OCI-LY1 (cell line): ENCODE measurements around the gene CERS3.

Experiments used
- H2AFZ ChIP-seq: fragments of 200-600 bp; sonication (generic), shearing (Covaris generic); 2 replicates; pipeline ENCODE4 v1.6.0; 2014; ENCODE audit warnings: antibody characterized with exemption, mild to moderate bottlenecking, low read length
- H3F3A ChIP-seq: fragments of 200-600 bp; sonication (generic), shearing (Covaris generic); 2 replicates; pipeline ENCODE4 v1.6.0; 2014; ENCODE audit warnings: mild to moderate bottlenecking, antibody characterized with exemption, low read length, moderate library complexity; ENCODE audit not compliant: insufficient read depth
- H3K27ac ChIP-seq: fragments of 200-600 bp; sonication (generic); 2 replicates; pipeline ENCODE4 v1.5.1; 2014; ENCODE audit warnings: low read length, mixed run types, mild to moderate bottlenecking, low read depth; ENCODE audit not compliant: poor library complexity, severe bottlenecking
- H3K27me3 ChIP-seq: fragments of 200-600 bp; sonication (generic); 2 replicates; pipeline ENCODE4 v1.6.0; 2014; ENCODE audit warnings: antibody characterized with exemption, mild to moderate bottlenecking, low read length, moderate library complexity; ENCODE audit not compliant: insufficient read depth
- H3K36me3 ChIP-seq: fragments of 200-600 bp; sonication (generic); 2 replicates; pipeline ENCODE4 v1.6.1; 2014; ENCODE audit warnings: mild to moderate bottlenecking, antibody characterized with exemption, low read length, moderate library complexity, mixed read lengths; ENCODE audit not compliant: insufficient read depth
- H3K4me1 ChIP-seq: fragments of 200-600 bp; sonication (generic); 2 replicates; pipeline ENCODE4 v1.5.1; 2014; ENCODE audit warnings: mild to moderate bottlenecking, low read length, moderate library complexity; ENCODE audit not compliant: insufficient read depth, severe bottlenecking
- H3K4me2 ChIP-seq: fragments of 200-600 bp; sonication (generic), shearing (Covaris generic); 2 replicates; pipeline ENCODE4 v1.6.1; 2014; ENCODE audit warnings: low read length
- H3K4me3 ChIP-seq: fragments of 200-600 bp; sonication (generic); 2 replicates; pipeline ENCODE4 v1.5.1; 2014; ENCODE audit warnings: low read length, low read depth, mild to moderate bottlenecking, mixed read lengths; ENCODE audit not compliant: poor library complexity, severe bottlenecking
- H3K79me2 ChIP-seq: fragments of 200-600 bp; shearing (Covaris generic); 2 replicates; pipeline ENCODE4 v1.6.1; 2016; ENCODE audit warnings: mixed run types, low read length, mixed read lengths; ENCODE audit not compliant: insufficient read depth
- H3K9ac ChIP-seq: fragments of 200-600 bp; sonication (generic), shearing (Covaris generic); 2 replicates; pipeline ENCODE4 v1.6.1; 2014; ENCODE audit warnings: mild to moderate bottlenecking, low read length, mixed read lengths
- H3K9me2 ChIP-seq: fragments of 200-600 bp; sonication (generic), shearing (Covaris generic); 2 replicates; pipeline ENCODE4 v1.6.1; 2014; ENCODE audit warnings: low read depth, mild to moderate bottlenecking, low read length, mixed read lengths
- H3K9me3 ChIP-seq: fragments of 200-600 bp; shearing (Covaris generic); 2 replicates; pipeline ENCODE4 v1.6.1; 2014; ENCODE audit warnings: low read length, mixed read lengths
- H4K20me1 ChIP-seq: fragments of 200-600 bp; sonication (generic), shearing (Covaris generic); 2 replicates; pipeline ENCODE4 v1.6.0; 2016; ENCODE audit warnings: mild to moderate bottlenecking, low read length; ENCODE audit not compliant: insufficient read depth
- CTCF ChIP-seq: fragments of 200-600 bp; sonication (generic), shearing (Covaris generic); IDR thresholded peaks from 2 replicates; pipeline ENCODE4 v1.5.1; 2017; ENCODE audit warnings: mild to moderate bottlenecking, antibody characterized with exemption, low read length, moderate library complexity, mixed read lengths
- EZH2 ChIP-seq: fragments of 200-600 bp; sonication (generic), shearing (Covaris generic); IDR thresholded peaks from 2 replicates; pipeline ENCODE4 v1.8.0; 2017; ENCODE audit warnings: borderline replicate concordance, mixed run types, mild to moderate bottlenecking, antibody characterized with exemption, low read length, moderate library complexity, mixed read lengths

The CERS3 gene

DNA sequence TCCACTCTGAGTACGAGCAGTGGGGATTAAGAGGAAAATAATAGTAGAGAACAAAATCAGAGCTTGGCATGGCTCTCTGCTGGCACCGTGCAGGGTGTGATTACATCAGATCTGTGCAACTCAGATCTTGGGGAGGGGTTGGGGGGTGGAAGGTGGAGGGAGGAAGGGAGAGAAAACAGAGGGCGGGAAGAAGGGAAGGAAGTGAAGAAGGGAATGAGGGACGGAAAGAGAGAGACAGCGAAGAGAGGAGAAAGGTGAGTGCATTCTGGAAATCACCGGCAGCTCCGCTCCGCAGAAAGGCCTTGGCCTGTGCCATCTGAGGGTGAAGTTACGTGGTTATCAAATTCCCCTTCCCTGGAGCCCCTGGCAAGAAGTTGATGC lies 156.0 kb downstream of the CERS3 start:
- Histone ChIP-seq H3K9me2 (no peaks in the 10 kb centered on the region), H3K9me3 (no peaks in the 10 kb centered on the region), H3K36me3 (no peaks in the 10 kb centered on the region), H3F3A (no peaks in the 10 kb centered on the region), H3K4me2 (no peak overlapping the region), H2AFZ (no peak overlapping the region), H3K9ac (no peak overlapping the region), H3K79me2 (no peaks in the 10 kb centered on the region), H3K27me3 (no peaks in the 10 kb centered on the region), H3K4me3 (no peak overlapping the region), H3K27ac (no peak overlapping the region), H3K4me1 (no peaks in the 10 kb centered on the region), H4K20me1 (no peaks in the 10 kb centered on the region)
- no peak for TF ChIP-seq EZH2
- no peak for TF ChIP-seq CTCF

DNA sequence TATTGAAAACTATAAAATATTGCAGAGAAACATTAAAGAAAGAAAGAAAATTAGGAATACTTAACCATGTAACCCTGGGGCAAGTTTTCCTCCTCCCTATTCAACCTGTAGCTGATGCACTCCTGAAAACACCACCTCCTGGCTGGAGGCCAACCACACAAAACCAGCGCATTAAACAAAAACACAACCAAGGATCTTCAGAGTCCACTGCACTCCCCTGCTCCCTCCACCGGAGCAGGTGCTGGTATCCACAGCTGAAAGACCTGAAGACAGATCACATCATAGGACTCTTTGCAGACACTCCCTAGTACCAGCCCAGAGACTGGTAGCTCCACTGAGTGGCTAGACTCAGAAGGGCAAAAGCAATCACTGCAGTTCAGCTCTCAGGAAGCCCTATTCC lies 173.4 kb downstream of the CERS3 start:
- H3K9me2 ChIP-seq: no peaks in the 10 kb centered on the region
- no peaks in the 10 kb centered on the region for H3K27me3 ChIP-seq
- no peak overlapping the region for H3K9ac ChIP-seq
- H4K20me1 ChIP-seq: no peaks in the 10 kb centered on the region
- H3K4me1 ChIP-seq: no peaks in the 10 kb centered on the region
- no peaks in the 10 kb centered on the region for H3K36me3 ChIP-seq
- no peaks in the 10 kb centered on the region for H3K9me3 ChIP-seq
- H3K79me2 ChIP-seq: no peaks in the 10 kb centered on the region
- no peak overlapping the region for H3K4me2 ChIP-seq
- TF ChIP-seq EZH2 (no peak), CTCF (no peak)
- H3K4me3 ChIP-seq: no peak overlapping the region
- H3K27ac ChIP-seq: no peak overlapping the region
- no peaks in the 10 kb centered on the region for H3F3A ChIP-seq
- no peak overlapping the region for H2AFZ ChIP-seq

DNA sequence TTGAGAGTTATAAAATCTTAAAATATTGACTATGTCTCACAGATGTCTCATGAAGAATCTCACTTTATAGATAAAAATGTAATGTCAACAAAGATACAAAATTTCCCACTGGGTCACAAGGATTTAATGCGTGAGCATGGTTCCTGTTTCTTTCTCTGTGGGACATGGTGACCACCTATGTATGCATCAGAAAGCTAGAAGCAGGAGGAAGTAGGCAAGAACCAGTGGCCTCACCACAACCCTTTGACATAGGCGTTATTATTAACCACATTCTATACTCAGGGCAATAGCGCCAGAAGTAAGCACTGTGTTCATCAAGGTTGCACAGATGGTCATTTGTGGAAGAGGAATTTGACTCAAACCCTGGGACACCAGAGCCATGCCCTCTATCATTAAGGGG lies 175.3 kb downstream of the CERS3 start:
- H3K4me1 ChIP-seq: no peaks in the 10 kb centered on the region
- no peak overlapping the region for H3K9ac ChIP-seq
- H3K79me2 ChIP-seq: no peaks in the 10 kb centered on the region
- no peak overlapping the region for H2AFZ ChIP-seq
- H3K27me3 ChIP-seq: no peaks in the 10 kb centered on the region
- no peak overlapping the region for H3K4me3 ChIP-seq
- H3K36me3 ChIP-seq: no peaks in the 10 kb centered on the region
- TF ChIP-seq EZH2 (no peak), CTCF (no peak)
- no peaks in the 10 kb centered on the region for H3K9me3 ChIP-seq
- no peaks in the 10 kb centered on the region for H3F3A ChIP-seq
- no peaks in the 10 kb centered on the region for H4K20me1 ChIP-seq
- H3K27ac ChIP-seq: no peak overlapping the region
- no peaks in the 10 kb centered on the region for H3K9me2 ChIP-seq
- no peak overlapping the region for H3K4me2 ChIP-seq
